NT2/D1 (cell line): Measurements from ENCODE around the gene CXCL12.

Experiments used
- YY1 ChIP-seq: IDR thresholded peaks from 2 replicates; pipeline ENCODE4 v1.6.1; 2011; ENCODE audit not compliant: insufficient read length, insufficient read depth
- ZNF274 ChIP-seq: IDR thresholded peaks from 2 replicates; pipeline ENCODE4 v1.6.1; 2011; ENCODE audit warnings: mild to moderate bottlenecking, low read depth, low read length

DNA sequence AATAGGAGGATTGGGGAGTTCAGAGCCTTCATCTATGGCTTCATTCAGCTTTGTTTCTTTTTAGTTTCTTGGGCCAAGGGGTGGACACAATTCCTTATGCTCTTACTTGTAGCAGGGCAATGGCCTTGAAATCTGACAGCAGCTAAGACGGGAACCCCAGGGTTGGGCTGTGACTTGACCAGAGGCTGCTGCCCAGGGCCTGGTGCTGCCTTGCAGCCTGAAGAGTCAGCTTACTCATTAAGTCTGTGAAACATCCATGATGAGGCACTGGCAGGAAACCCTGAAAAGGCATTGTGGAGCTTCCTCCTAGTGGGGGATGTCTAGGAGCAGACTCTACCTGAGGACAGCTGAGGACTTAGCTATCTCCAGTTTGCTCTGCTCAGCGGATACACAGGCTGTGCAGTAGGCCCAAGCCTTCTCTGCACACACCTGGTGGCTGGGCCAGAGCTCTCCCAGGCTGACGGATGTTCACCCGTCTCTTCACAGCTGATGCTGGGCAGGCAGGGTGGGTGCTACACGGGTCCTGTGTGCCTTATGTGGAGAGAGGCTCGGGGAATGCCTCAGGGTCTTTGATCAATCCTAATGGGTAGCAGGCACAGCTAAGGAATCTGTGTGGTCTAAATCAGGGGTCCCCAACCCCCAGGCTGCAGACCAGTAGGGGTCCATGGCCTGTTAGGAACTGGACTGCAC, 17.8 kb downstream of the CXCL12 start:
- TF ChIP-seq ZNF274: no peak
- TF ChIP-seq YY1: no peak
